Lower leg skin (tissue), 3 donors: ENCODE results near the gene ADARB2.

Experiments
- CTCF ChIP-seq, 3 donors: fragments of 450-650 bp; IDR thresholded peaks; one replicate each; pipeline ENCODE4 v1.5.1; 2016; ENCODE audit warnings: antibody characterized with exemption in 3 of 3, mild to moderate bottlenecking in 3 of 3, moderate library complexity in 2 of 3
- POLR2A ChIP-seq, 2 donors: fragments of 450-650 bp; IDR thresholded peaks; one replicate each; pipeline ENCODE4 v1.6.1; 2016 to 2017; ENCODE audit warnings: antibody characterized with exemption in 2 of 2, mild to moderate bottlenecking in 1 of 2, moderate library complexity in 1 of 2

- no peak for TF ChIP-seq CTCF (IDR thresholded peaks at IDR 0.05)
- no peak for TF ChIP-seq POLR2A (IDR thresholded peaks at IDR 0.05)
These were observed 392.0 kb downstream of the ADARB2 start for GRCh38 chr10:1345368-1345767.
